ACHN (cell line): Measurements from ENCODE around the gene IPO7.
"Not testable (repeated sequence)": the region's sequence is repeated elsewhere in the genome, so short reads cannot be mapped to it uniquely, and the experiment has no call there.

ENCODE experiments used
- DNase-seq: peaks from one replicate; pipeline ENCODE4 v3.0.0-alpha.2; 2015
- in situ Hi-C: cut with HindIII; loops from 2 replicates; pipeline ENCODE4 v1.10.0; 2017; ENCODE audit warnings: low sequenced_read_pairs, low pct_ligation_motif_present, low pct_unique_long_range_greater_than_20kb

The IPO7 gene

GRCh38 chr11:9396310-9396709 lies 11.9 kb downstream of the IPO7 start:
- in situ Hi-C loops, result no loop called here
- no peak for DNase-seq

GRCh38 chr11:9396752-9397151 lies 12.3 kb downstream of the IPO7 start:
- in situ Hi-C loops, result no loop called here
- no peak for DNase-seq

- peak; percentile 17 for DNase-seq
- in situ Hi-C loops, result no loop called here
Measured at GRCh38 chr11:9397746-9398680, 13.6 kb downstream of the IPO7 start.

- in situ Hi-C loops, result no loop called here
- no peak for DNase-seq
Measured at GRCh38 chr11:9399466-9399865, 15.0 kb downstream of the IPO7 start.

- DNase-seq, in situ Hi-C loops: not testable (repeated sequence)
Measured at GRCh38 chr11:9401884-9402283, 17.4 kb downstream of the IPO7 start.

GRCh38 chr11:9428706-9429105 lies 44.3 kb downstream of the IPO7 start:
- no peak for DNase-seq
- in situ Hi-C loops, result no loop called here

GRCh38 chr11:9438611-9439010 lies 54.2 kb downstream of the IPO7 start:
- in situ Hi-C loops, result no loop called here
- no peak for DNase-seq

- in situ Hi-C loops, result no loop called here
- DNase-seq, result no peak
Measured at GRCh38 chr11:9446230-9446629, 61.8 kb downstream of the IPO7 start.

GRCh38 chr11:9448576-9449352 lies 64.3 kb downstream of the IPO7 start:
- in situ Hi-C loops, result no loop called here
- DNase-seq, result no peak

- DNase-seq, in situ Hi-C loops: not testable (repeated sequence)
Measured at GRCh38 chr11:9452023-9452422, 67.6 kb downstream of the IPO7 start.

GRCh38 chr11:9455722-9456121 lies 71.3 kb downstream of the IPO7 start:
- in situ Hi-C loops, result no loop called here
- DNase-seq, result no peak

- in situ Hi-C loops, result no loop called here
- peak; percentile 51 for DNase-seq
Measured at GRCh38 chr11:9459667-9460321, 75.3 kb downstream of the IPO7 start.

- in situ Hi-C loops, result no loop called here
- DNase-seq, result peak; percentile 99
Measured at GRCh38 chr11:9460322-9461062, 76.0 kb downstream of the IPO7 start, which contains the start of gene ZNF143. TSS of gene ZNF143 (plus strand) at chr11:9461012. CDS start at chr11:9471309, 10,297 bp downstream.

- in situ Hi-C loops, result no loop called here
- peak; percentile 84 for DNase-seq
Measured at GRCh38 chr11:9461063-9461759, 76.8 kb downstream of the IPO7 start.

- peak; percentile 24 for DNase-seq
- in situ Hi-C loops, result no loop called here
Measured at GRCh38 chr11:9461760-9462134, 77.3 kb downstream of the IPO7 start.

- in situ Hi-C loops, result no loop called here
- no peak for DNase-seq
Measured at GRCh38 chr11:9462172-9462799, 77.8 kb downstream of the IPO7 start.

- no peak for DNase-seq
- in situ Hi-C loops, result no loop called here
Measured at GRCh38 chr11:9462806-9463537, 78.5 kb downstream of the IPO7 start.
